Activated CD8-positive, alpha-beta T cell treated with anti-CD3 and anti-CD28 coated beads, Interleukin-2, amount 10 ng/mL, durations not matched to agents 7 days and 5 days (primary cell): ENCODE results near the gene DCST2. TPM values are rescaled to one million over a fixed set of nuclear protein-coding genes. Genes with fewer than 3 reads are reported as not detected.
A peak's percentile ranks its signal among the peaks of the same experiment; 100 is the strongest.

Experiments used
- ATAC-seq: fragments of 150-1000 bp; cut with Tn5 transposase; one replicate; pipeline ENCODE4 v1.10.0; 2021; ENCODE audit warnings: moderate library complexity
- CTCF ChIA-PET: fragments of 350-600 bp; sonication (Branson Sonifier 250); formaldehyde crosslinking; loops from one replicate; lab custom pipeline; 2021; ENCODE audit warnings: antibody characterized with exemption; lab: Charles Lee
- POLR2A ChIA-PET: fragments of 350-600 bp; sonication (Branson Sonifier 250); formaldehyde crosslinking; loops from one replicate; lab custom pipeline; 2021; ENCODE audit warnings: antibody characterized with exemption; lab: Charles Lee
- DNase-seq: peaks from one replicate; pipeline ENCODE4 v3.0.0-alpha.2; 2020
- H3K27ac Mint-ChIP-seq: one replicate; pipeline ENCODE4 v1.8.0; 2021; ENCODE audit warnings: mild to moderate bottlenecking, mixed read lengths
- H3K27me3 Mint-ChIP-seq: one replicate; pipeline ENCODE4 v1.8.0; 2021; ENCODE audit warnings: low read depth, mixed read lengths
- H3K36me3 Mint-ChIP-seq: one replicate; pipeline ENCODE4 v1.8.0; 2021; ENCODE audit warnings: low read depth, mixed read lengths
- H3K4me1 Mint-ChIP-seq: one replicate; pipeline ENCODE4 v1.8.0; 2021; ENCODE audit warnings: low read depth, mixed read lengths
- H3K4me3 Mint-ChIP-seq: one replicate; pipeline ENCODE4 v1.8.0; 2021; ENCODE audit warnings: mild to moderate bottlenecking, mixed read lengths
- H3K9me3 Mint-ChIP-seq: one replicate; pipeline ENCODE4 v1.8.0; 2022; ENCODE audit warnings: mixed read lengths; ENCODE audit not compliant: insufficient read depth
- total RNA-seq, 2 experiments: library from RNA; stranded (reverse); gene quantifications; one replicate each; pipeline ENCODE4 v1.2.3, GENCODE V29; 2021

DCST2 gene
- under 1 TPM; 0.24 to 0.37 TPM for total RNA-seq

- no peak for ATAC-seq
- H3K4me1 Mint-ChIP-seq: peaks cover 1% of the 10 kb centered on the region
- H3K9me3 Mint-ChIP-seq: no peaks in the 10 kb centered on the region
- ChIA-PET CTCF (interaction anchor here (1.1 to 3.7 kb wide), 4 partner anchors 11 to 51 kb away, joined by 3 to 13 read pairs (median 8); partner anchors contain the start of gene ADAM15), POLR2A (no interaction called here)
- no peak within 1 kb of the TSS for H3K4me3 Mint-ChIP-seq
- peaks cover 22% of the 10 kb centered on the region for H3K27me3 Mint-ChIP-seq
- no peak within 1 kb of the TSS for H3K27ac Mint-ChIP-seq
- H3K36me3 Mint-ChIP-seq: no peaks in the 10 kb centered on the region
- DNase-seq: no peak
Observed at GRCh38 chr1:155033524-155033923, at the start of gene DCST2, which contains the start of gene DCST1. Gene DCST2 (minus strand): TSS chr1:155033781. CDS start chr1:155033701, 80 bp downstream. Gene DCST1 (plus strand): TSS chr1:155033824. CDS start chr1:155034037, 213 bp downstream.

DNA sequence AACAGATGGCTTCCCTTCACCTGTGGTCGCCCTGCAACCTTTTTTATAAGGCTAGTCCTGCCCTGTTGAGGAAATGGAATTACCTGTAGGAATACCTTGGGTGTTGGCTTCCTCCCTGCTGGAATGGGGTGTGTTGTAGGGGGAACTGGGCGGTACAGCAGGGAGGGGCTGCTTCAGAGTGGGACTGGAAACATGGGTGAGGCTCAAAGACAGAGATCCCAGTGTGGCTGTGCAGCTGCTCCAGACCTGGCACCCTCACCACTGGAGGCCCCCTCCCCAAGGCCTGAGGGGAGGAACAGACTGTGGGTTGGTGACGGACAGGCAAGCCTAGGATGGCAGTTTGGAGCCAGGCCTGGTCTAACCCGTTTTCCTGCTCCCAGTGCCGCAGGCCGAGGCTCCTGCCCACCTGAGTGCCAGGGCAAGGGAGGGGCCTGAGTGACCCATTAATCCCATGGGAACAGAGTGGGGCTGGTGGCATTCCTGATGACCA, 49.5 kb upstream of the DCST2 start:
- DNase-seq (no peak), ATAC-seq (no peak)
- ChIA-PET CTCF (interaction anchor here (1.1 to 4.8 kb wide), 5 partner anchors 11 to 131 kb away, joined by 3 to 201 read pairs (median 7); partner anchors contain the start of genes EFNA4, FLAD1 and KRTCAP2), POLR2A (no interaction called here)
- peaks cover 39% of the 10 kb centered on the region for H3K27me3 Mint-ChIP-seq
- peaks cover 55% of the 10 kb centered on the region for H3K4me1 Mint-ChIP-seq
- H3K9me3 Mint-ChIP-seq: no peaks in the 10 kb centered on the region
- H3K36me3 Mint-ChIP-seq: peaks cover 3% of the 10 kb centered on the region
- no peak overlapping the region for H3K4me3 Mint-ChIP-seq
- no peak overlapping the region for H3K27ac Mint-ChIP-seq

DNA sequence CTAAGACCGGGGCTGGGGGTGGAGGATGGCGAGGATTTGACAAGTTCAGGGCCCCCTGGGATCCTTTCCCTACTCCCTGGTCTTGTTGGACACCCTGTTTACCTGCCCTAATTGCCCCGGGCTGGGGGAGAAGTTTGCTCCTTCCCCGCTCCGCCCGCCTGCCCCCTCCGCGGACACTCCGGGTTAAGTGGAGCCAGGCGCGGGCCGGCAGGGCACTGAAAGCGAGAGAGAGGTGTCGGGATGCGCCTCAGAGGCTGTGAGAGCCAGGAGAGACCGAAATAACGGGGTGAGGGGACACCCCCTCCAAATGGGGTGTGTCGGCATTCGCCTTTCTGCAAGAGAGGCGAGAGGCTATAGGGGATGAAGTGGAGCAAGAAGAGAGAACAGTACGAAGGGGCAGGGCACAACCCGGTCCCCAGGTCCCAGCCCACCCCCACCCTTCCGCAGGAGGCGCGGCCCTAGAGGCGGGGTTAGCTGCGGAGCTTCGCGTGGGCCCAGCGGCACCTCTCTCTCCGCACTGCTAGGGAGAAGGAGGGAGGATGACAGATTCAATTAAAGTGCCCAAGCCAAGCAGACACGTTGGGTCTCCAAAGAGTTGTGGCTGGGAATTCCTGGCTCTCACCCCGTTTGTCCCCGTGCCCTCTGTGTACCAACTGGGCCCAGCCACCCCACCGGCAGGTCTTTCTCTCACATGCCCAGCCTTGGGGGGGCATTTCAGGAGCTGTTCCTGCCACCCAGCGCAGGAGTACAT, 48.9 kb upstream of the DCST2 start:
- peaks cover 43% of the 10 kb centered on the region for H3K27me3 Mint-ChIP-seq
- POLR2A ChIA-PET: no interaction called here
- ATAC-seq (no peak), DNase-seq (no peak)
- H3K27ac Mint-ChIP-seq: no peak overlapping the region
- CTCF ChIA-PET: interaction anchor here (1.7 to 4.8 kb wide), 3 partner anchors 10 to 90 kb away, joined by 7 to 201 read pairs (median 112); partner anchors contain the start of genes EFNA4 and KRTCAP2
- peak overlapping the region; percentile 11 for H3K4me3 Mint-ChIP-seq
- H3K9me3 Mint-ChIP-seq: no peaks in the 10 kb centered on the region
- peaks cover 61% of the 10 kb centered on the region for H3K4me1 Mint-ChIP-seq
- H3K36me3 Mint-ChIP-seq: peaks cover 3% of the 10 kb centered on the region

GRCh38 chr1:155081472-155082300, 48.1 kb upstream of the DCST2 start:
- no peak for ATAC-seq
- Mint-ChIP-seq H3K27me3 (peaks cover 43% of the 10 kb centered on the region), H3K4me3 (peak overlapping the region; percentile 6), H3K27ac (no peak overlapping the region), H3K9me3 (no peaks in the 10 kb centered on the region), H3K36me3 (peaks cover 3% of the 10 kb centered on the region), H3K4me1 (peaks cover 69% of the 10 kb centered on the region)
- DNase-seq: no peak
- ChIA-PET CTCF (interaction anchor here (1.3 to 4.8 kb wide), 5 partner anchors 10 to 86 kb away, joined by 3 to 201 read pairs (median 5); partner anchors contain the start of gene EFNA4), POLR2A (interaction anchor here (0.9 kb wide), 1 partner anchor 11 kb away, joined by 3 read pairs; no protein-coding TSS in a partner anchor)

- Mint-ChIP-seq H3K36me3 (peaks cover 3% of the 10 kb centered on the region), H3K27me3 (peaks cover 43% of the 10 kb centered on the region), H3K4me1 (peaks cover 68% of the 10 kb centered on the region), H3K4me3 (peak overlapping the region; percentile 6), H3K9me3 (no peaks in the 10 kb centered on the region), H3K27ac (no peak overlapping the region)
- ATAC-seq (no peak), DNase-seq (no peak)
- ChIA-PET POLR2A (interaction anchor here (0.9 kb wide), 1 partner anchor 10 kb away, joined by 3 read pairs; no protein-coding TSS in a partner anchor), CTCF (interaction anchor here (1.2 to 1.9 kb wide), 4 partner anchors 10 to 92 kb away, joined by 3 to 5 read pairs (median 4); partner anchors contain the start of gene KRTCAP2)
Observed at GRCh38 chr1:155080312-155081228, 47.0 kb upstream of the DCST2 start.

GRCh38 chr1:155079487-155080311, 46.1 kb upstream of the DCST2 start:
- Mint-ChIP-seq H3K4me1 (peaks cover 71% of the 10 kb centered on the region), H3K27ac (peak overlapping the region; percentile 56), H3K27me3 (peaks cover 43% of the 10 kb centered on the region), H3K36me3 (peaks cover 3% of the 10 kb centered on the region), H3K4me3 (peak overlapping the region; percentile 59), H3K9me3 (no peaks in the 10 kb centered on the region)
- DNase-seq: no peak
- CTCF ChIA-PET: interaction anchor here (0.6 to 2.3 kb wide), 7 partner anchors 9 to 93 kb away, joined by 3 to 10 read pairs (median 4); partner anchors contain the start of genes EFNA4 and KRTCAP2
- no peak for ATAC-seq
- POLR2A ChIA-PET: no interaction called here

DNA sequence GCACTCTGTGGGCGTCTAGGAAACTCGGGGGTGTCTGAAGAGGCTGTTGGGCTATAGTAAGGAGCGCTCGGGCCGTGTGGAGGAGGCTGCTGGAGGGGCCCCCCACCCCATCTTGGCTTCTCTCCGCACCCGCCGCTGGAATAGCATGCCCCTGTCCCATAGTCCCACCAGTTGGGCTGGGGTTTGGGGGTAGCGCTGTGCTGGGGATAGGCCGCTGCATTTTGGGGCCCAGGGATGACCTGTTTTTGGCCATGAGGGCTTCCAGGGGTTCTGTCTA, 45.6 kb upstream of the DCST2 start:
- Mint-ChIP-seq H3K36me3 (peaks cover 3% of the 10 kb centered on the region), H3K4me3 (peak overlapping the region; percentile 59), H3K27ac (no peak overlapping the region), H3K9me3 (no peaks in the 10 kb centered on the region), H3K27me3 (peaks cover 43% of the 10 kb centered on the region), H3K4me1 (peaks cover 70% of the 10 kb centered on the region)
- CTCF ChIA-PET: interaction anchor here (0.6 to 2.3 kb wide), 4 partner anchors 13 to 94 kb away, joined by 3 to 10 read pairs (median 6); partner anchors contain the start of genes EFNA4 and KRTCAP2
- DNase-seq: no peak
- POLR2A ChIA-PET: no interaction called here
- peak; percentile 3 for ATAC-seq

- Mint-ChIP-seq H3K27ac (peak within 1 kb of the TSS; percentile 56), H3K4me1 (peaks cover 69% of the 10 kb centered on the region), H3K27me3 (peaks cover 39% of the 10 kb centered on the region), H3K9me3 (no peaks in the 10 kb centered on the region), H3K36me3 (peaks cover 3% of the 10 kb centered on the region), H3K4me3 (peak within 1 kb of the TSS; percentile 59)
- DNase-seq (peak; percentile 60), ATAC-seq (peak; percentile 21)
- ChIA-PET POLR2A (no interaction called here), CTCF (interaction anchor here (0.6 to 2.3 kb wide), 5 partner anchors 13 to 94 kb away, joined by 3 to 10 read pairs (median 4); partner anchors contain the start of genes EFNA4 and KRTCAP2)
Observed at GRCh38 chr1:155078469-155079209, 45.1 kb upstream of the DCST2 start, which contains the start of gene EFNA3. Gene EFNA3 (plus strand): TSS chr1:155078837. CDS start chr1:155078942, 105 bp downstream.

DNA sequence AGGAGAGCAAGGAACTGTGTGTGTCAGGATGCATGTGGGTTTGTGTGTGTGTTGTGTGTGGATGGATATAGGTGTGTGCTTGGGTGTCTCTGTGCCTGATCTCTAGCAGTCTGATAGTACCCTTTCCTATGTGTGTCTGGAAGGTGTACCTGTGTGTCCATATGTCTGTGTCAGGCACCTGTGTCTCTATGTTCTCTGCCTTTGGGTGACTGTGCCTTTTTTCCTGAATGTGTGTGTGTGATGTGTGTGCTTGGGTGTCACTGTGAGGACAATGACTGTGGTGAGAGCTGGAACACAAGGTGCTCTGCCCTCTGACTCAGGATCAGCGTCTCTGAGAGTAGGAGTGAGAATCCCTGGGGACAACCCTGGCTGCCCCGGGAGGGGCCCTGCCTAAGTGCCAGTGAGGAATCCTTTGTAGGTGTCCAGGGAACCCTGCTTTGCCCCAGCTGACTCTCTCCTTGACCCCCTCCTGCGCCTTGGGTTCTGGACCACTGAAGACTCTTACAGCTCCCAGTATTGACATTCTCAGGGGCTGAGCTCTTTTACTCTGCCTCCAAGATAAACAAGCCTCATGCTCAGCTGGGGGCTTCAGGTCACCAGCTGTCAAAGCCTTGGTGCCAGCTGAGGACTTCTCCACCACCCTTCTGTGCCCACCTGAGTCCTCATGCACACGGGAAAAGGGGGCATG, 44.3 kb upstream of the DCST2 start:
- DNase-seq (no peak), ATAC-seq (no peak)
- Mint-ChIP-seq H3K4me1 (peaks cover 74% of the 10 kb centered on the region), H3K9me3 (no peaks in the 10 kb centered on the region), H3K27ac (no peak overlapping the region), H3K27me3 (peaks cover 33% of the 10 kb centered on the region), H3K36me3 (peaks cover 3% of the 10 kb centered on the region), H3K4me3 (no peak overlapping the region)
- ChIA-PET POLR2A (no interaction called here), CTCF (interaction anchor here (1.0 to 3.8 kb wide), 5 partner anchors 14 to 95 kb away, joined by 3 to 26 read pairs (median 10); partner anchors contain the start of genes EFNA4 and KRTCAP2)
